CMK (cell line): ENCODE results near the gene USPL1.

ENCODE experiments used
- DNase-seq: peaks from one replicate; pipeline ENCODE4 v3.0.0-alpha.2; 2010; ENCODE audit warnings: low read depth

Gene USPL1

GRCh38 chr13:30697996-30698401, 80.3 kb downstream of the USPL1 start:
- DNase-seq: no peak

- DNase-seq: no peak
These were observed 80.8 kb downstream of the USPL1 start for GRCh38 chr13:30698488-30699005.

- no peak for DNase-seq
These were observed 82.6 kb downstream of the USPL1 start for GRCh38 chr13:30700364-30700763.

- DNase-seq: no peak
These were observed 84.3 kb downstream of the USPL1 start for GRCh38 chr13:30702006-30702405.

GRCh38 chr13:30704596-30704995, 86.9 kb downstream of the USPL1 start:
- DNase-seq: no peak

- DNase-seq: no peak
These were observed 88.0 kb downstream of the USPL1 start for GRCh38 chr13:30705680-30706079.

GRCh38 chr13:30708541-30708940, 90.8 kb downstream of the USPL1 start:
- no peak for DNase-seq
